NCI-H2029 (cell line): ENCODE measurements around the gene IL4.

Source experiments
- DNase-seq: peaks from one replicate; lab custom pipeline; 2025; lab: John Stamatoyannopoulos, UW

IL4 gene

DNA sequence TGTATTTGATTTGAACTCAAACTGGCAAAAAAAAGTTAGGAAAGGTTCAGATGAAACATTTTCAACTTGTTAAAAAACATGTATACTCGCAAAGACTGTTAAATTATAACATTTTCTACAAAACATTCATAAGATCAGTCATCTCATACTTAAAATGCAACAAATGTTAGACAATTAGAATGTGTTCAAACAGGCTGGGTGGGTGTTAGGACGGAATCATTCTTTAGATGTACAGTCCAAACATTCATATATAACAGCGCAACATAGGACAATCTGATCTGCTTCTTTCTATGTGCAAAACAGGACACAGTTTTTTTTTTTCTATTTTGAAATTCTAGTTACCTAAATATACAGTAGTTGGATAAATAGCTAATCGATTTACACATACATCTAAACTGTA, 22.2 kb downstream of the IL4 start:
- DNase-seq, result no peak

GRCh38 chr5:132704875-132705274, 31.1 kb downstream of the IL4 start:
- no peak for DNase-seq

- DNase-seq, result no peak
Observed at GRCh38 chr5:132708645-132709044, 34.9 kb downstream of the IL4 start.

GRCh38 chr5:132714456-132715307, 40.9 kb downstream of the IL4 start:
- no peak for DNase-seq

GRCh38 chr5:132718544-132719312, 44.9 kb downstream of the IL4 start:
- no peak for DNase-seq

DNA sequence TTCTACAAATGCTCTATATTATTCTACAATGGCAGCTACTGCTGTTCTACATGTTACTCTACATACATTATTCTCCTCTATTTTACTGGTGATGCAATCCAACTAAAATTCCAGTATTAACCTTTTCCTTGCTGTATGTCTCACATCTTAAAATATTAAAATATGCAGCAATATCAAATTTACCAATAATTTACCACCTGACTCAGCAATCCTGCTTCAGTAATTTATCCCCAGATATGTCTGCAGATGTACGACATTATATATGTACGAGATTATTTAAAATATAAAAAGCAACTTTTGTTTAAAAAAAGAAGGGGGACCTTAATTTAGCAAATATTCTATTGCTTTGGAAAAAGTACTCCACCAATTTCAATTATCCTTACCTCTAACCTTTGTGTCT, 52.0 kb downstream of the IL4 start:
- no peak for DNase-seq

DNA sequence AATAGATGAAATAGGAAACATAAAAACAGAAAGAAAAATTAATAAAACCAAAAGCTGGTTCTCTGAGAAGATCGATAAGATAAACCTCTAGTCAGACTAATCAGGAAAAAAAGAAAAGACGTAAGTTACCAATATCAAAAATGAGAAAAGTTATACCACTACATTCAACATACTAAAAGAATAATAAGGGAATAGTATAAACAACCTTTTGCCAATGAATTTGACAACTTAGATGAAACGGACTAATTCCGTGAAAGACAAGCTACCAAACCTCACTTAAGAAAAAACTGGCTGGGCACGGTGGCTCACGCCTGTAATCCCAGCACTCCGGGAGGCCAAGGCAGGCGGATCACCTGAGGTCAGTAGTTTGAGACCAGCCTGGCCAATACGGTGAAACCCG, 56.1 kb downstream of the IL4 start:
- no peak for DNase-seq
